Measurements from ENCODE around the gene DBNDD2.
A peak's percentile ranks its signal among the peaks of the same experiment; 100 is the strongest.

The DBNDD2 gene

GRCh38 chr20:45452772-45453691 is 44.9 kb downstream of the DBNDD2 start:
- no peak for DNase-seq

GRCh38 chr20:45456632-45457031 is 48.5 kb downstream of the DBNDD2 start:
- peak; percentile 55 for DNase-seq

- DNase-seq: no peak
These were observed 51.5 kb downstream of the DBNDD2 start for GRCh38 chr20:45459606-45460005.

All from NCI-H526 treated with DMSO at 0.1 percent for 48 hours (cell line).